HT1080 (cell line): Measurements from ENCODE around the gene CCDC102A. TPM values are rescaled to one million over a fixed set of nuclear protein-coding genes. Genes with fewer than 3 reads are reported as not detected.
A peak's percentile ranks its signal among the peaks of the same experiment; 100 is the strongest.
"Not testable (repeated sequence)": the region's sequence is repeated elsewhere in the genome, so short reads cannot be mapped to it uniquely, and the experiment has no call there.

Experiments used
- DNase-seq: peaks from one replicate; pipeline ENCODE4 v3.0.0-alpha.2; 2015; ENCODE audit warnings: low read depth
- polyA plus RNA-seq, 2 experiments: library from polyadenylated mRNA; depleted of rRNA; stranded (reverse); fragments of >200 nt; gene quantifications; 2 replicates each; pipeline ENCODE4 v1.2.3, GENCODE V29; 2015
- total RNA-seq: library from RNA; depleted of rRNA; stranded (reverse); fragments of >200 nt; shearing (Covaris generic); gene quantifications from 2 replicates; pipeline ENCODE4 v1.2.3, GENCODE V29; 2014; rRNA removed

CCDC102A gene
- 10.4 and 13.7 TPM in 2 replicates for total RNA-seq
- 7.6 and 9.5 TPM in 2 replicates for polyA plus RNA-seq (2015; cell fraction: cytosol; rRNA removed)
- polyA plus RNA-seq (2015; cell fraction: nucleus; rRNA removed) = 5.0 and 7.8 TPM in 2 replicates

DNA sequence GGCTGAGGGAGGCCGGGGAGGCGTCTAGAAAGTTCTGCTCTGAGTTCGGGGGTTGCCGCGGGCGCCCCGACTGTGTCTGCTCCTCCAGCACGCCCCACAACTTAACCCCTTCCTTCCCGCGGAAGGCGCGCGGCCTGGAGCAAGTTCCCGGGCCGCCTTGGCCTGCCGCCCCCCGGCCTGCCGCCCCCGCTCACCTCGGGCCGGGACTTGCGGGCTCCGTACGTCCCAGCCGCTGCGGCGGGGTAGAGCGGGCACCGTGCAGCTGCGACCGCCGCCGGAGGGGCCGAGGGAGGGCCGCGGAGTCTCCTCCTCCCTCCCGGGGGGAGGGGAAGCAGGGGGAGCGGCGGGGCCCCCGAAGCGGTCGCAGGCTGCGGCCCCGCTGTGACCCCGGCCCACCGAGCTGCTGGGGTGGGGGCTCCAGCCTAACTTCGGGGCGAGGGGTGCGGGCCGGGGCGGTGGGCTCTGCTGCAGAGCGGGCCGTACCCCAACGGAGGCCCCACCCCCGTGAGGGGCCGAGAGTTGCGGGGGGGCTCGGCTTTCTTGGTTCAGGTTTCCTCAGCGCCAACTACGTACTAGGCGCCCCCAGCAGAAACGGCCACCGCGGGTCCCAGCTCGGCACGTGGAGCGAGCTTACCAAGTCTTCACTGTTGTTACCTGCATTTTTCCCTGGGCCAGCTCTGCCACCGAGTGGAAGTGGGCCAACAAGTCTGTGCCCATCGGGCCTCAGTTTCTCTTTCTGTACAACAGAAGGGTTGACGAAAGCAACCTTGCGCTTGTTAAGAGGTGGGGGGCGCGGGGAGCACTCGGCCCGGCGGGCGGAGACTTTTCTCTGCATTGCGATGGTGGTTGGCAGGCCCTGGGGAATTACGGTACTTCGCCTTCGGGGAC, at the start of gene CCDC102A:
CCDC102A (minus strand) TSS at position 266 of the 888 bp plus-strand sequence. CDS start 7,394 bp downstream, outside the sequence.
- peak; percentile 18 for DNase-seq

DNA sequence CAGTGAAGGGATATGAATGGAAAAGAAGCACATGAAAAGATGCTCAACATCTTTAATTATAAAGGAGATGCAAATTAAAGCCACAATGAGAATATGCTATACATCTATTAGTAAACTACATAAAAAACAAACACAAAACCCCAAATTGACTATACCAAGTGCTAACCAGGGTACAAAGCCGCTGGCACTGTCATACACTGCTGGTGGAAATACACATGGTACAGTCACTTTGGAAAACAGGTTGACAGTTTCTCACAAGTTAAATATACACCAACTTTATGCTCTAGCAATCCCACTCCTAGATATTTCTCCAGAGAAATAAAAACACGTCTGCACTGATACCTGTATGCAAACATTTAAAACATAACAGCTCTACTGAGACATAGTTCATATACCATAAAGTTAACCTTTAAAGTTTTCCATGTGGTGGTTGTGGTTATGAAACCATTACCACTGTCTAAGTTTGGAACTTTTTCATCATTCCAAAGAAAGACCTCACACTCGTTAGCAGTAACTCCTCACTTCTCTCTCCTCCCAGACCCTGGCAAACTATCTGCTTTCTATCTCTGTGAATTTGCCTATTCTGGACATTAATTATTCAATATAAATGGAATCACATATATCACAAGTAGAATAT, 48.8 kb upstream of the CCDC102A start:
- no peak for DNase-seq

DNA sequence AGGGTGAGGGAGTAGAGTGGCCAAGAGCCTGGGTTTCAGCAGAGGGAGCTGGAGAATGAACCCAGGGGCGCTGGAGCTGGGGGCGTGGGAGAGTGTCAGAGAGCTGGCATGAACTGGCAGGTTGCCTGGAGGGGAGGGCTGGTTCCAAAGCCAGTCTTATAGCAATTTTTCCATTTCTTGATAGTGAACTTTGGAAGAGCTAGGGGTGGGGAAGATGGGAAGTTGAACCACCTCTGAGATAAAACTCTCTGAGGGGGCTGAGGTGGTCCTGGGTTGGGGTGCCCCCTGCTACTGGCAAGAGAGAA, 42.9 kb upstream of the CCDC102A start:
- no peak for DNase-seq

DNA sequence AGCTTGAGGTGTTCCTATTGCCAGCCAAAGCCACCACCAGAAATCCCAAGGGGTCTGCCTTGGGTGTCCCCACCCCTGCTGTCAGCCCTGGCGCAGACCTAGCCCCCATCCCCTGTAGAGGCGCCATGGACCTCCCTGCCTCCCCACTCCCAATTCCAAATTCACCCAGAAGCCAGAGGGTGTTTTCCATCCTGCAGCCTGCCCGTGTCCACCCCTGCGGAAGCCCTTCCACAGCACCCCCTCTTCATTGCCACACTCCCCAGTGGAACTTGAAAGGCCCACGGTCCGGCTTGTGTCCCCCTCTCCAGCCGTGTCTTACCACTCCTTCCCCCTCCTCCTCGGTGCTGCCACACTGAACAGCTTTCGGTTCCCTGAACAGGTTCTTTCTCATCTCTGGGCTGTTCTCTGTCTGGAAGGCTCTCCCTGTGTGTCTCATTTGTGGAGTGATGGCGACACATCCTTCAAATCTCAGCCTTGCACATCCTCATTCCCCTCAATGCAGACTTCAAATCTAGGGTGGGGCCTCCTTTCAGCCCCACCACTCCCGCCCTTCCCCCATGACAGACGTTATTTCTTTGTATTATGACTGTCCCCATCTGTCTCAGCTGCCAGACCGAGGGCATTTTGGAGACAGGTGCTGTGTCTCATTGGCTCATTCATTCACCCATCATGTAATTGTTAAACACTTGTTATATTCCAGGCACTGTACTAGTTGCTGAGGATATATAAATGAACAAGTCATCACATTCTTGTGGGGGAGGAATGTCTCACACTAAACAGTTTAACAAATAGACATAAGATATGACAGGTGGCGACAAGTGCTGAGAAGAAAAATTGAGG, 42.4 kb upstream of the CCDC102A start:
- DNase-seq = no peak

DNA sequence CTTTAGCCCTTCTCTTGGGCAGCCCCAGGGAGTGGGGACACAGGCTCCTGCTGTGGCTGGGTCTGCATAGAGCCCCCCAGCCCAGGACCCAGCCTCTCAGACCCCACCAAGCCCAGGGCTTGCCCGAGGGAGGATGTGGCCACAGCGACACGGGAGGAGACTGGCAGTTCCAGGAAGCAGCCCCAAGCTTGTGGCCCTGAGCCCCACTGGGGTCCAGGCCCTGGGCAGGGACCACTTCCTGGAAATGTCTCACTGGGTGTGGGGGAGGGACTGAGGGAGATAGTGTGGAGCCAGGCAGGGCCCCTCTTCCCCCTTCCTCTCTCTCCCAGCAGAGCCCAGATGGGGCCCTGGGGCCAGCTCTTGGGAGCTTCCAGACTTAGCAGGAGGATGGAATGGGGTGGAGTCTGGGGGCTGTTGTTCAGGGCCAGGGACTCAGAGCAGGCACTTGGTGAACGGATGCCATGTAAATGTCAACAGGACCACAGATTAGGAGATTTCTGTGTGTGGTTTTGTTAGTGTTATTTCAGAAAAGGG, 41.4 kb upstream of the CCDC102A start:
- no peak for DNase-seq

DNA sequence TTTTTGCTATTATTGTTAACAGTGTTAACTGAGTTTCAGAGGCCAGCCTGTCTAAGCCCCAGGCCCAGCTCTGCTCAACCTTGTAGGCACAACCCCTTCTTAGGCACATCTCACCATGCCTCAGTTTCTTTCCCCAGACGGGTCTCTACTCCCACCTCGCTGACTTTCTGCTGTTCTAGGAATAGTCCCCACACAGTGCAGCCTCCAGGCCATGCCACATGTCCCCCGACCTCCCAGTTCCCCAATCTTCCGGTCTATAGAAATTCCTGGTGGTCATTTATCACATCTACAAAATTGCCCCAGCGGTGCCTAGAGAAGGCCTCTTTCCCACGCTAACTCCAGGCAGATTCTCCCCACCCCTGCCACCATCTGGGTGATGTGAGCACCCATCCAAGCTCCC, 40.8 kb upstream of the CCDC102A start:
- no peak for DNase-seq

DNA sequence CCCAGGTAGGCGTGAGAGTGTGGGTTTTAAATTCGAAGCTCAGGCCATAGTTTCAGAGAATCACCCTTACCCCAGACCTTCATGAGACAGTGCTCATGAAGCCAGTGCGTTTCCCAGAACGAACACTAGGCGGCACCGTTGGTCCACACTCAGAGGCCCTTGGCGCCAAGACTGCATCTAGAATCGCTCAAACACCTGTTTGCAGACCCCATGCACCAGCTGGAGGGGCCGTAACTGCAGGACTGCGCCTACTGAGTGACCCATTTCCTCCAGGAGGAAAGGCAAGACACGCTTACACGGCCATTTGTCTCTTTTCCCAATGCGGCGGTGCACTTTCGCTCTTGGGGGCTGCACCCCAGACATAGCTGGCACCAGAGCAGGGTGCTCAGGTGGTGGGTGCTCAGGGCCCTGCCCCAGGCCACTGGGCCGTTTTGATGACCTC, 40.1 kb upstream of the CCDC102A start:
- peak; percentile 56 for DNase-seq

DNA sequence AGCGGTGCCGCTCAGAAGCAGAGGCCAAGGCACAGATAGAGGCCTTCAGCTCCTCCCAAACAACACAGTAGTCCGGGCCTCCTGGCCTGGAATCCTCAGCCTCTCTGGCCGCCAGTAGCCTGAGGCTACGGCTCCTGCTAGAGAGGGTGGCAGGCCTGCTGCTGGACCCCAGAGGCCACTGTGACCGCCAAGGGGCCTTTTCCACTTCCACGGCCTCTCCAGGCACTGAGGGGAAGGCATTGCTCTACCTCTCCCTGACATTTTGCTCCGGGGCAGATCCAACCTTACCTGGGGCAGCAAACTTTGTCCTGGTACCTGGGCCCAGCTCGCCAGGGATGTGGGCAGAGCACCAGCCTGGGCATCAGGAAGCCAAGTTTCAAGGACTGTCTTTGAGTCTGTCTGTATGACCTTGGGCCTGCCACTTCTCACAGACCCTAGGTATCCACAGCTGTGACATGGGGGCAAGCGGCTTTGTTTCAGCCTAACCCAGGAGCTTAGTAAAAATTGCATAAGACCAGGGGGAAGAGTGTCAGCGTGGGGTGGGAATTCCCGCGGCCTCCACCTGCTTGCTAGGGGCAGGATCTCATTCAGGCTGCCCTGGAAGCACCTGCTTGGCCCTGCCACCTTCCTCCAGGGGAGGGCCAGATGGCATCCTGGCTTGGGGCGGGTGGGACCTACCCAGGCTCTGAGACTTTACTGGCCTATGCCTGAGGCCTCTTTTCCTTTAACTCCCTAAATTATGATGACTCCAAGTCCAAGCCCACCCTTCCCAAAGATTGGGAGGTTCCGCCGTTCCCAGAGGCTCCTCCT, 39.3 kb upstream of the CCDC102A start:
- no peak for DNase-seq

DNA sequence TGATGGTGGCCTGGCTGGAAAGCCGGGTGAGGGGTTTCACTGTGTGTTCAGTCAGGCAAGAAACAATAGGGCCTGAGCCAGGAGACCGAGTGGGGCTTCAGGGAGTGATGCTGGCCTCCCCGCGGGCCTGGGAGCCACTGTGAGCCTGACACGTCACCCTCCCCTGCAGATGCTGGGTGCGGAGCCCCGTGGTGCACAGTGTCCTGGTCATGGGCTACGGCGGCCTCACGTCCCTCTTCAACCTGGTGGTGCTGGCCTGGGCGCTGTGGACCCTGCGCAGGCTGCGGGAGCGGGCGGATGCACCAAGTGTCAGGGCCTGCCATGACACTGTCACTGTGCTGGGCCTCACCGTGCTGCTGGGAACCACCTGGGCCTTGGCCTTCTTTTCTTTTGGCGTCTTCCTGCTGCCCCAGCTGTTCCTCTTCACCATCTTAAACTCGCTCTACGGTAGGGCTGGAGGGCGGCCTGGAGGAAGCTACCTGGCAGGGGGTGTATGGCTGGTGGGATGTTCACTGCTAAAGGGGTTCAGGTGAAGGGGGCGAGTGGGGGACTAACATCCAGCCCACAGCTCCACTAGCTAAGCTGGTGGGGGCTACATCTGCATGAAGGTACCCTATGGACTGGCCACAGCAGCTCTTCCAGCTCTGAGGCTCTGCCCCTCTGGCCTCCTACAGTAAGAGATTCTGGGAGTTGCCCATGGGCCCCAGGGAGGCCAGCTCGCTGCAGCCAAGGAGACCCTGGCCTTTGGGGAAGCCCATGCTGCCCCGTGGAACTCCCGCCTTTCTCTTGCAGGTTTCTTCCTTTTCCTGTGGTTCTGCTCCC, 38.5 kb upstream of the CCDC102A start:
- DNase-seq = no peak

- no peak for DNase-seq
Measured at GRCh38 chr16:57574086-57574485, 37.7 kb upstream of the CCDC102A start.

GRCh38 chr16:57572978-57573728, 36.8 kb upstream of the CCDC102A start:
- no peak for DNase-seq

GRCh38 chr16:57571098-57571497, 34.7 kb upstream of the CCDC102A start:
- no peak for DNase-seq

DNA sequence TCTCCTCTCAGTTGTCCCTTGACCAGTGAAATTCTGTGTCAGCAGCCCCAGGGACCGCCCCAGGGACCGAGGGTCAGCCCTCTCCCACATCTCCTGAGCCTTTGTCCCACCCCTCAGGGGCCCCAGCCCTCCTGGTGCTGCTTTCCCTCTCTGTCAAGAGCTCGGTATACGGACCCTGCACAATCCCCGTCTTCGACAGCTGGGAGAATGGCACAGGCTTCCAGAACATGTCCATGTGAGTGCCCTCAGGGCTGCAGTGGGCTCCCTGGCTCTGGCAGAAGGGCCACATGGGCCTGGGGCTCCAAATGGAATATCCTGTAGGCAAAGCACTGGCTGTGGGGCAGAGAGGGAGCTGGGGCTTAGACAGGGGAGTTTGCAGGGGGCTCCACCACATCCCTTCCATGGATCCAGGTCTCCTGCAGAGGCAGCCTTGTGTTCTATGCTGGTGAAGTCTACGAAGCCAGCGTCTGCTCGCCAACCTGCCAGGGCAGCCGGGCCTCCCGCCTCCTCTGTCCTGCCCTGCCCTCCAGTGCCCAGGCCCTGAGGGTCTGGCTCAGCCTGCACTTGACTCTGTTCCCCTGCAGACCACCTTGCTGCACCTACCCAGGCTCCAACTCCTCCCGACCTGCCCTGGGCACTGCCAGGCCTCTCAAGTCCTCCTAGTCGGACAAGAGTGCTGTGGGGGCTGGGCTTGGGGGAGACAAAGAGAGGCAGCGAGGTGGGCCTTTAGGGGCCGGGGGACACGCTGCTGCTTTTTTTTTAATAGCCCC, 34.1 kb upstream of the CCDC102A start:
- no peak for DNase-seq

- DNase-seq = no peak
Measured at GRCh38 chr16:57569306-57569946, 33.1 kb upstream of the CCDC102A start.

DNA sequence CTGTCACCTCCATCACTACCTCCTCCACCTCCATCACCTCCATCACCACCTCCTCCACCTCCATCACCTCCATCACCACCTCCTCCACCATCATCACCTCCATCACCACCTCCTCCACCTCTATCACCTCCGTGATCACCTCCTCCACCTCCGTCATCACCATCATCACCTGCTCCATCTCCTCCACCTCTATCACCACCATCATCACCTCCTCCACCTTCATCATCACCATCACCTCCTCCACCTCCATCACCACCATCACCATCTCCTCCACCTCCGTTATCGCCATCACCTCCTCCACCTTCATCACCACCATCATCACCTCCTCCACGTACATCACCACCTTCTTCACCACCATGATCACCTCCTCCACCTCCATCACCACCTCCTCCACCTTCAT, 32.4 kb upstream of the CCDC102A start:
- DNase-seq = not testable (repeated sequence)

DNA sequence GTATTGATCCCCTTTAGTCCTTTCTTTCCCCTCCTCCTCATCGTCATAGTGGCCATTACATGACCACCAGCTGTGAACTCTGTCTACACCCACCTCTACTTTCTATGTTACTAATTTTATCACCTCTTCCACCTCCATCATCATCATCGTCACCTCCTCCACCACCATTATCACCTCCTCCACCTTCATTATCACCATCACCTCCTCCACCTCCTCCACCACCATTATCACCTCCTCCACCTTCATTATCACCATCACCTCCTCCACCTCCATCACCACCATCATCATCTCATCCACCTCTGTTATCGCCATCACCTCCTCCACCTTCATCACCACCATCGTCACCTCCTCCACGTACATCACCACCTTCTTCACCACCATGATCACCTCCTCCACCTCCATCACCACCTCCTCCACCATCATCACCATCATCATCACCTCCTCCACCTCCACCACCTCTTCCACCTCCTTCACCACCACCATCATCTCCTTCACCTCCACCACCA, 31.9 kb upstream of the CCDC102A start:
- no peak for DNase-seq

GRCh38 chr16:57567691-57568090, 31.3 kb upstream of the CCDC102A start:
- DNase-seq = no peak
